ENCODE data around the gene CORO1A. TPM values are rescaled to one million over a fixed set of nuclear protein-coding genes. Genes with fewer than 3 reads are reported as not detected.

The CORO1A gene
- 2.6 to 6.0 TPM (median 3.1 TPM) in 5 replicates for total RNA-seq (2022; extraction: Qiagen RNA extraction; ENCODE audit: low read depth)

GRCh38 chr16:30183233-30184095 lies at the start of gene CORO1A:
TSS of gene CORO1A (plus strand) at chr16:30183602. CDS start at chr16:30185210, 1,608 bp downstream.

GRCh38 chr16:30193615-30194014 lies 10.2 kb downstream of the CORO1A start, which contains the start of the genes BOLA2B and SLX1A:
TSS of gene BOLA2B (minus strand) at chr16:30193666. CDS start at chr16:30193595, 71 bp downstream.
TSS of gene SLX1A (plus strand) at chr16:30193875. CDS start at chr16:30194085, 210 bp downstream.

GRCh38 chr16:30199049-30199448 lies 15.6 kb downstream of the CORO1A start, which contains the start of gene SULT1A3:
TSS of gene SULT1A3 (plus strand) at chr16:30199255. CDS start at chr16:30200729, 1,474 bp downstream.

Other genes starting within 250 kb of the CORO1A start
- gene TMEM219, start 221.5 kb upstream of the CORO1A start, total RNA-seq (2022; extraction: Qiagen RNA extraction; ENCODE audit: low read depth), result 79.8 to 104 TPM (median 96.6 TPM) in 5 replicates
- gene TAOK2, start 209.7 kb upstream of the CORO1A start, total RNA-seq (2022; extraction: Qiagen RNA extraction; ENCODE audit: low read depth), result 27.9 to 37.1 TPM (median 33.4 TPM) in 5 replicates
- gene HIRIP3, start 188.0 kb upstream of the CORO1A start, total RNA-seq (2022; extraction: Qiagen RNA extraction; ENCODE audit: low read depth), result 13.3 to 18.0 TPM (median 15.7 TPM) in 5 replicates
- 103 to 113 TPM (median 109 TPM) in 5 replicates for gene INO80E, start 187.4 kb upstream of the CORO1A start, total RNA-seq (2022; extraction: Qiagen RNA extraction; ENCODE audit: low read depth)
- gene DOC2A, start 172.6 kb upstream of the CORO1A start, total RNA-seq (2022; extraction: Qiagen RNA extraction; ENCODE audit: low read depth), result 1.8 to 2.8 TPM (median 2.5 TPM) in 5 replicates
- gene C16orf92, start 160.4 kb upstream of the CORO1A start, total RNA-seq (2022; extraction: Qiagen RNA extraction; ENCODE audit: low read depth), result not detected in 5 replicates
- 0.23 to 0.58 TPM (median 0.30 TPM) in 5 replicates for gene TLCD3B, start 152.3 kb upstream of the CORO1A start, total RNA-seq (2022; extraction: Qiagen RNA extraction; ENCODE audit: low read depth)
- 1,596 to 1,951 TPM (median 1,926 TPM) in 5 replicates for gene ALDOA, start 117.8 kb upstream of the CORO1A start, total RNA-seq (2022; extraction: Qiagen RNA extraction; ENCODE audit: low read depth)
- 123 to 151 TPM (median 142 TPM) in 5 replicates for gene PPP4C, start 107.6 kb upstream of the CORO1A start, total RNA-seq (2022; extraction: Qiagen RNA extraction; ENCODE audit: low read depth)
- gene TBX6, start 91.7 kb upstream of the CORO1A start, total RNA-seq (2022; extraction: Qiagen RNA extraction; ENCODE audit: low read depth), result 0.25 to 0.53 TPM (median 0.32 TPM) in 4 of 5 replicates, not detected in the other
- gene YPEL3, start 87.4 kb upstream of the CORO1A start, total RNA-seq (2022; extraction: Qiagen RNA extraction; ENCODE audit: low read depth), result 5.4 to 13.2 TPM (median 10.2 TPM) in 5 replicates
- 1.2 to 2.2 TPM (median 2.0 TPM) in 5 replicates for gene GDPD3, start 70.1 kb upstream of the CORO1A start, total RNA-seq (2022; extraction: Qiagen RNA extraction; ENCODE audit: low read depth)
- gene MAPK3, start 60.4 kb upstream of the CORO1A start, total RNA-seq (2022; extraction: Qiagen RNA extraction; ENCODE audit: low read depth), result 31.6 to 37.3 TPM (median 34.5 TPM) in 5 replicates
- gene BOLA2B, start 10.1 kb downstream of the CORO1A start, total RNA-seq (2022; extraction: Qiagen RNA extraction; ENCODE audit: low read depth), result 149 to 252 TPM (median 217 TPM) in 5 replicates
- 7.2 to 24.4 TPM (median 12.9 TPM) in 5 replicates for gene SLX1A, start 10.3 kb downstream of the CORO1A start, total RNA-seq (2022; extraction: Qiagen RNA extraction; ENCODE audit: low read depth)
- gene SULT1A3, start 15.7 kb downstream of the CORO1A start, total RNA-seq (2022; extraction: Qiagen RNA extraction; ENCODE audit: low read depth), result 4.2 to 10.3 TPM (median 8.6 TPM) in 5 replicates
- 2.2 to 2.9 TPM (median 2.5 TPM) in 5 replicates for gene NPIPB13, start 64.9 kb downstream of the CORO1A start, total RNA-seq (2022; extraction: Qiagen RNA extraction; ENCODE audit: low read depth)
- 59.6 to 69.1 TPM (median 68.3 TPM) in 5 replicates for gene CD2BP2, start 171.7 kb downstream of the CORO1A start, total RNA-seq (2022; extraction: Qiagen RNA extraction; ENCODE audit: low read depth)
- 25.3 to 35.6 TPM (median 33.7 TPM) in 5 replicates for gene TBC1D10B, start 186.9 kb downstream of the CORO1A start, total RNA-seq (2022; extraction: Qiagen RNA extraction; ENCODE audit: low read depth)
- 0.17 to 0.64 TPM (median 0.42 TPM) in 3 of 5 replicates, not detected in the others for gene MYL11, start 191.2 kb downstream of the CORO1A start, total RNA-seq (2022; extraction: Qiagen RNA extraction; ENCODE audit: low read depth)
- gene SEPTIN1, start 199.0 kb downstream of the CORO1A start, total RNA-seq (2022; extraction: Qiagen RNA extraction; ENCODE audit: low read depth), result 1.4 to 2.2 TPM (median 1.8 TPM) in 5 replicates
- 10.4 to 14.2 TPM (median 12.3 TPM) in 5 replicates for gene ZNF48, start 211.8 kb downstream of the CORO1A start, total RNA-seq (2022; extraction: Qiagen RNA extraction; ENCODE audit: low read depth)
- 2.8 to 6.4 TPM (median 5.7 TPM) in 5 replicates for gene ZNF771, start 224.0 kb downstream of the CORO1A start, total RNA-seq (2022; extraction: Qiagen RNA extraction; ENCODE audit: low read depth)
- 105 to 146 TPM (median 134 TPM) in 5 replicates for gene DCTPP1, start 246.4 kb downstream of the CORO1A start, total RNA-seq (2022; extraction: Qiagen RNA extraction; ENCODE audit: low read depth)